ENCODE data around the gene MBP. TPM values are rescaled to one million over a fixed set of nuclear protein-coding genes. Genes with fewer than 3 reads are reported as not detected.

MBP gene
- total and polyA plus RNA-seq, 2 donors (not counting 3 experiments of a cell fraction or from before 2014, with no cell fraction given) = 1.7 to 2.3 TPM

DNA sequence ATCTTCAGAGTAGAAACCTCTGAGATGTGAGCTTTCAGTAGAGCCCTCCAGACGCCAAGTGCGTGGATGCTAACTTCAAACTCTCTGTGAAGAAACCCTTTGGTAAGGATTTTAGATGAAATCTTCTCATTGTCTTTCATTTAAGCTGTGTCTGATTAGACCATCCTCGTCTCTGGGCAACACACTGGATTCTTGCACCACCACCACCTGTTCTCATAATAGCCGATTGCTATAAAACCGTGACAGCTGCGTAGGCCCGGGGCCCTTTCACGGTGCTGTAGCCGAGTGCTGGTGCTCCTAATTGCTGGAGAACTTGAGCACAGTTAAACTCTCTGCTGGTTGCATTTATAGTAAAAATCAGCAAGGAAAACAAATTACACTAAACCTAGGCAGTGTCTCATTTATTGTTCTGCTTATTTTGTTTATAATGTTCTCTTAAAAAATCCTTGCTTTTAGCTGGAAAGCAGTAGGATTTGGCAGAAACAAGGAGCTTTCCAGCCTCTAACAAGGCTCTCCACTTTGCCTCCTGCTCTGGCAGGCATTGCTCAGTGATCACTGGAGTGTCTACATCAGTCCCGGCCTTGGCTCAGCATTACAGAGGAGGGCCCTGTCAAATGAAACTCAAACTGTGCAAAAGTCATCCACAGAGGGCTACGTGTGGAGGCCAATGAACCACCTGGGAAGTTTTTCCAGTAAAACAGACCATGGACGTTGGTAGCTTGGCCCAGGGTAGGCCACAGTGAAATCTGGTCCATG is 40.9 kb upstream of the MBP start:
- Histone ChIP-seq H3K4me2 (ENCODE audit: insufficient read depth, low read length) (no peak overlapping the region), H3K9ac (replicated peaks; ENCODE audit: extremely low read depth, insufficient read depth, low read length) (no peak overlapping the region), H3K4me3 (replicated peaks in 1 of 3; ENCODE audit: insufficient read depth in 1 of 3, low read depth in 1 of 3, low read length in 3 of 3) (no peak overlapping the region), H3K4me1 (ENCODE audit: control insufficient read depth, extremely low read depth, insufficient read depth, low read length) (no peaks in the 10 kb centered on the region), H2AFZ (ENCODE audit: low read depth, low read length) (no peak overlapping the region), H3K27me3 (ENCODE audit: control insufficient read depth in 2 of 2, insufficient read depth in 2 of 2, low read length in 2 of 2) (no peaks in the 10 kb centered on the region), H3K36me3 (ENCODE audit: control insufficient read depth in 2 of 2, extremely low read depth in 1 of 2, insufficient read depth in 2 of 2, low read length in 2 of 2) (no peaks in the 10 kb centered on the region), H3K9me1 (replicated peaks; ENCODE audit: control insufficient read depth, extremely low read depth, insufficient read depth, low read length) (no peaks in the 10 kb centered on the region), H3K79me2 (ENCODE audit: control insufficient read depth, insufficient read depth, low read length) (no peaks in the 10 kb centered on the region), H4K20me1 (replicated peaks; ENCODE audit: control insufficient read depth, extremely low read depth, insufficient read depth, low read length) (no peaks in the 10 kb centered on the region), H3K27ac (ENCODE audit: insufficient read depth, low read depth, low read length) (no peak overlapping the region), H3K9me3 (replicated peaks; ENCODE audit: control insufficient read depth, insufficient read depth, low read length) (no peaks in the 10 kb centered on the region)
- ChIA-PET POLR2A (no interaction called here), CTCF (interaction anchor here (1.4 kb wide), 1 partner anchor 38 kb away, joined by 7 read pairs; no protein-coding TSS in a partner anchor)
- no peak for TF ChIP-seq MAX (IDR thresholded peaks at IDR 0.05; ENCODE audit: insufficient read depth, insufficient read length)
- TF ChIP-seq, protein P1, sequence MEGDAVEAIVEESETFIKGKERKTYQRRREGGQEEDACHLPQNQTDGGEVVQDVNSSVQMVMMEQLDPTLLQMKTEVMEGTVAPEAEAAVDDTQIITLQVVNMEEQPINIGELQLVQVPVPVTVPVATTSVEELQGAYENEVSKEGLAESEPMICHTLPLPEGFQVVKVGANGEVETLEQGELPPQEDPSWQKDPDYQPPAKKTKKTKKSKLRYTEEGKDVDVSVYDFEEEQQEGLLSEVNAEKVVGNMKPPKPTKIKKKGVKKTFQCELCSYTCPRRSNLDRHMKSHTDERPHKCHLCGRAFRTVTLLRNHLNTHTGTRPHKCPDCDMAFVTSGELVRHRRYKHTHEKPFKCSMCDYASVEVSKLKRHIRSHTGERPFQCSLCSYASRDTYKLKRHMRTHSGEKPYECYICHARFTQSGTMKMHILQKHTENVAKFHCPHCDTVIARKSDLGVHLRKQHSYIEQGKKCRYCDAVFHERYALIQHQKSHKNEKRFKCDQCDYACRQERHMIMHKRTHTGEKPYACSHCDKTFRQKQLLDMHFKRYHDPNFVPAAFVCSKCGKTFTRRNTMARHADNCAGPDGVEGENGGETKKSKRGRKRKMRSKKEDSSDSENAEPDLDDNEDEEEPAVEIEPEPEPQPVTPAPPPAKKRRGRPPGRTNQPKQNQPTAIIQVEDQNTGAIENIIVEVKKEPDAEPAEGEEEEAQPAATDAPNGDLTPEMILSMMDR (IDR thresholded peaks at IDR 0.05; ENCODE audit: extremely low read depth in 1 of 2, insufficient read depth in 1 of 2, low read depth in 1 of 2, low read length in 2 of 2) = no peak
- no peak for TF ChIP-seq EZH2 (IDR thresholded peaks at IDR 0.05; ENCODE audit: borderline replicate concordance, low read depth, low read length, severe bottlenecking)
- TF ChIP-seq GATA2 (IDR thresholded peaks at IDR 0.05; ENCODE audit: insufficient read depth, insufficient read length, low read depth, low read length) = no peak
- no peak for TF ChIP-seq JUN (IDR thresholded peaks at IDR 0.05; ENCODE audit: borderline replicate concordance, insufficient read depth, insufficient read length, low read depth)
- BruUV-seq (replicated peaks) = no TSS peak
- FAIRE-seq = no peak
- dilution Hi-C loops (cut with MboI; ENCODE audit: extremely low pct_ligation_motif_present, low sequenced_read_pairs) = no loop called here
- DNase-seq (ENCODE audit: low read depth, low spot score) = no peak
- intact Hi-C loops (cut with micrococcal nuclease) = no loop called here

Data from endothelial cell of umbilical vein (primary cell).